ENCODE measurements around the gene IRF2BP2.

IRF2BP2 gene

GRCh38 chr1:234608911-234609690, 877 bp downstream of the IRF2BP2 start:
- no peak for TF ChIP-seq CTCF (IDR thresholded peaks at IDR 0.05; ENCODE audit: borderline replicate concordance, insufficient read depth, low read depth, low read length)
- H3K4me3 ChIP-seq (ENCODE audit: low read depth, low read length), result peak overlapping the region; percentile 88

GRCh38 chr1:234608025-234608910, 1.7 kb downstream of the IRF2BP2 start:
- TF ChIP-seq CTCF (IDR thresholded peaks at IDR 0.05; ENCODE audit: borderline replicate concordance, insufficient read depth, low read depth, low read length), result 0 out of 2 replicates have a peak, but pooled peaks have one; percentile 27
- peak overlapping the region; percentile 88 for H3K4me3 ChIP-seq (ENCODE audit: low read depth, low read length)

GRCh38 chr1:234607109-234608024, 2.6 kb downstream of the IRF2BP2 start:
- no peak; the same call in 1 of the 2 replicates for TF ChIP-seq CTCF (IDR thresholded peaks at IDR 0.05; ENCODE audit: borderline replicate concordance, insufficient read depth, low read depth, low read length)
- peak overlapping the region; percentile 88 for H3K4me3 ChIP-seq (ENCODE audit: low read depth, low read length)

GRCh38 chr1:234606784-234607108, 3.2 kb downstream of the IRF2BP2 start:
- no peak for TF ChIP-seq CTCF (IDR thresholded peaks at IDR 0.05; ENCODE audit: borderline replicate concordance, insufficient read depth, low read depth, low read length)
- H3K4me3 ChIP-seq (ENCODE audit: low read depth, low read length), result peak overlapping the region; percentile 88

GRCh38 chr1:234605983-234606783, 3.8 kb downstream of the IRF2BP2 start:
- no peak for TF ChIP-seq CTCF (IDR thresholded peaks at IDR 0.05; ENCODE audit: borderline replicate concordance, insufficient read depth, low read depth, low read length)
- H3K4me3 ChIP-seq (ENCODE audit: low read depth, low read length), result peak overlapping the region; percentile 88

- no peak for TF ChIP-seq CTCF (IDR thresholded peaks at IDR 0.05; ENCODE audit: borderline replicate concordance, insufficient read depth, low read depth, low read length)
- peak overlapping the region; percentile 88 for H3K4me3 ChIP-seq (ENCODE audit: low read depth, low read length)
Observed at GRCh38 chr1:234605399-234605982, 4.5 kb downstream of the IRF2BP2 start.
